ENCODE measurements around the gene APOF. TPM values are rescaled to one million over a fixed set of nuclear protein-coding genes. Genes with fewer than 3 reads are reported as not detected.

APOF gene
- total and polyA plus RNA-seq, 2 of the 8 experiments (the other 6 are each of a cell fraction or from before 2014, with no cell fraction given), result not detected

DNA sequence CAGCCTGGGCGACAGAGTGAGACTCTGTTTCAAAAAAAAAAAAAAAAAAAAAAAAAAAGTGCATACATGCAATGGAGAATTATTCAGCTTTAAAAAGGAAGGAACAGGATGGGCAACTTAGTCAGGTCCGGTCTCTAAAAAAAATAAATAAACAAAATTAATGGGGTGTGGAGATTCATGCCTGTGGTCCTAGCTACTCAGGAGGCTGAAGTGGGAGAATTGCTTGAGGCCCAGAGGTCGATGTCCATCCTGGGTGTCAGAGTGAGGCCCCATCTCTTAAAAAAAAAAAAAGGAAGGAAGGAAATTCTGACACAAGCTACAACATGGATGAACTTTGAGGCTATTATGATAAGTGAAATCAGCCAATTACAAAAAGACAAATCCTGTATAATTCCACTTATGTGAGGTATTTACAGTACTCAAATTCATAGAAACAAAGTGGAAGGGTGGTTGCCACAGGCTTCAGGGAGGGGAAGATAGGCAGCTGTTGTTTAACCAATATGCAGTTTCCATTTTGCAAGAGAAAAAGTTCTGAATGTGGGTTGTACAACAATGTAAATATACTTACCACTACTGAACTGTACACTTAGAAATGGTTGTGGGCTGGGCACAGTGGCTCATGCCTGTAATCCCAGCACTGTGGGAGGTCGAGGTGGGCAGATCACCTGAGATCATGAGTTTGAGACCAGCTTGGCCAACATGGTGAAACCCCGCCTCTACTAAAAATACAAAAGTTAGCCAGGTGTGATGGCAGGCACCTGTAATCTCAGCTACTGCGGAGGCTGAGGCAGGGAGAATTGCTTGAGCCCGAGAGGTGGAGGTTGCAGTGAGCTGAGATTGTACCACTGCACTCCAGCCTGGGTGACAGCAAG, 12.3 kb upstream of the APOF start:
- H3K23me2 ChIP-seq (ENCODE audit: low read depth, low read length), result no peaks in the 10 kb centered on the region
- no peak overlapping the region for H3K4me3 ChIP-seq (ENCODE audit: extremely low read depth in 1 of 4, insufficient read depth in 2 of 4, low read depth in 3 of 4, low read length in 4 of 4)
- DNase-seq (ENCODE audit: low read depth in 1 of 2, low spot score in 2 of 2), result no peak
- H2BK20ac ChIP-seq (ENCODE audit: low read length), result no peak overlapping the region
- ChIA-PET POLR2A (ENCODE audit: partially characterized antibody) (interaction anchor here (1.2 to 1.3 kb wide), 2 partner anchors 14 to 95 kb away, joined by 3 read pairs; no protein-coding TSS in a partner anchor), CTCF (ENCODE audit: partially characterized antibody) (interaction anchor here (0.6 to 3.3 kb wide), 5 partner anchors 65 to 122 kb away, joined by 3 to 25 read pairs (median 3); no protein-coding TSS in a partner anchor)
- no peak for FAIRE-seq
- no peak overlapping the region for H2BK5ac ChIP-seq (ENCODE audit: low read depth, low read length)
- no peak overlapping the region for H3K4ac ChIP-seq (replicated peaks; ENCODE audit: insufficient read length, low read depth, low read length)
- no peak overlapping the region for H4K8ac ChIP-seq (ENCODE audit: extremely low read depth, insufficient read depth, low read length)
- H3K23ac ChIP-seq (ENCODE audit: insufficient read length), result no peak overlapping the region
- H3K27me3 ChIP-seq (replicated peaks in 1 of 4; ENCODE audit: control insufficient read depth in 3 of 4, extremely low read depth in 1 of 4, insufficient read depth in 3 of 4, low read length in 3 of 4), result no peaks in the 10 kb centered on the region
- H3K79me2 ChIP-seq (ENCODE audit: control insufficient read depth in 1 of 2, insufficient read depth in 2 of 2, low read length in 2 of 2), result no peaks in the 10 kb centered on the region
- no peak overlapping the region for H3K27ac ChIP-seq (ENCODE audit: low read depth, low read length)
- H3K18ac ChIP-seq (ENCODE audit: extremely low read depth, low read length), result no peak overlapping the region
- no peak overlapping the region for H2BK120ac ChIP-seq (replicated peaks; ENCODE audit: low read depth, low read length)
- 88% methylated on average over 5 of the region's 7 CpGs; no CpG with 5 or more reads in 1 of the 2 experiments for WGBS, 2 experiments (ENCODE audit: extremely low coverage in 1 of 2, insufficient coverage in 1 of 2, insufficient read length in 1 of 2, insufficient replicate concordance in 2 of 2, low coverage in 1 of 2, low lambda C conversion rate in 2 of 2, missing lambda C conversion rate in 1 of 2)
- TF ChIP-seq FOSL1 (IDR thresholded peaks at IDR 0.05; ENCODE audit: insufficient read depth, low read depth, low read length), result no peak
- no peak for TF ChIP-seq EZH2 (IDR thresholded peaks at IDR 0.05; ENCODE audit: low read depth, low read length, severe bottlenecking)
- TF ChIP-seq CREB1 (IDR thresholded peaks at IDR 0.05), result no peak
- TF ChIP-seq RNF2 (IDR thresholded peaks at IDR 0.05; ENCODE audit: borderline replicate concordance, low read depth, low read length, missing control alignments, poor library complexity, severe bottlenecking), result no peak
- no peak for TF ChIP-seq BACH1 (IDR thresholded peaks at IDR 0.05; ENCODE audit: low read length)
- TF ChIP-seq RAD21 (IDR thresholded peaks at IDR 0.05 in 1 of 2, conservative IDR thresholded peaks at IDR 0.05 in 1 of 2; ENCODE audit: low read depth in 2 of 2, low read length in 2 of 2), result no peak
- TF ChIP-seq SP2 (IDR thresholded peaks at IDR 0.05; ENCODE audit: low read length), result no peak
- TF ChIP-seq, protein P1, sequence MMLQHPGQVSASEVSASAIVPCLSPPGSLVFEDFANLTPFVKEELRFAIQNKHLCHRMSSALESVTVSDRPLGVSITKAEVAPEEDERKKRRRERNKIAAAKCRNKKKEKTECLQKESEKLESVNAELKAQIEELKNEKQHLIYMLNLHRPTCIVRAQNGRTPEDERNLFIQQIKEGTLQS (IDR thresholded peaks at IDR 0.05; ENCODE audit: insufficient read depth, low read depth, low read length), result no peak
- TF ChIP-seq SIX5 (IDR thresholded peaks at IDR 0.05; ENCODE audit: low read depth, low read length), result no peak
- H2AK5ac ChIP-seq (ENCODE audit: low read depth, low read length), result no peak overlapping the region
- H3K4me2 ChIP-seq (ENCODE audit: insufficient read depth in 1 of 2, low read depth in 2 of 2, low read length in 2 of 2), result no peak overlapping the region
- no peaks in the 10 kb centered on the region for H4K20me1 ChIP-seq (replicated peaks in 1 of 2; ENCODE audit: control insufficient read depth in 1 of 2, insufficient read depth in 2 of 2, low read length in 2 of 2)
- H3K56ac ChIP-seq (replicated peaks; ENCODE audit: insufficient read length, low read depth, low read length), result no peak overlapping the region
- H3K36me3 ChIP-seq (ENCODE audit: control insufficient read depth in 2 of 4, insufficient read depth in 4 of 4, low read length in 3 of 4), result no peaks in the 10 kb centered on the region
- H2AFZ ChIP-seq (ENCODE audit: low read length), result no peak overlapping the region
- H2BK15ac ChIP-seq (ENCODE audit: low read length), result no peak overlapping the region
- no peak overlapping the region for H2BK12ac ChIP-seq (ENCODE audit: low read depth, low read length)
- no peaks in the 10 kb centered on the region for H3K9me3 ChIP-seq (ENCODE audit: insufficient read depth in 2 of 2, low read depth in 1 of 2, low read length in 1 of 2)
- peaks cover 0 to 5% (median 0%) of the 10 kb centered on the region in 4 experiments; a peak in 3 of 7 replicates for H3K4me1 ChIP-seq (replicated peaks in 1 of 4; ENCODE audit: control insufficient read depth in 3 of 4, insufficient read depth in 4 of 4, low read length in 3 of 4)
- H4K5ac ChIP-seq (ENCODE audit: insufficient read length, low read depth, low read length), result no peak overlapping the region
- H3K9ac ChIP-seq (replicated peaks in 1 of 4; ENCODE audit: extremely low read depth in 1 of 4, low read depth in 3 of 4, low read length in 3 of 4), result no peak overlapping the region
- H3K14ac ChIP-seq (ENCODE audit: insufficient read length), result no peak overlapping the region
- no peak overlapping the region for H4K91ac ChIP-seq (replicated peaks; ENCODE audit: insufficient read length, low read length)
- H3K79me1 ChIP-seq (ENCODE audit: low read depth, low read length), result no peaks in the 10 kb centered on the region
